ENCODE results near the gene P4HA3.

The P4HA3 gene

GRCh38 chr11:74330075-74330858 is 18.8 kb upstream of the P4HA3 start:
- Histone ChIP-seq H3K9ac (ENCODE audit: low read length) (no peak overlapping the region), H3K9me3 (ENCODE audit: control insufficient read depth, low read depth, low read length) (no peaks in the 10 kb centered on the region), H3K27me3 (ENCODE audit: control insufficient read depth, insufficient read depth, low read length) (no peaks in the 10 kb centered on the region), H3K36me3 (ENCODE audit: control insufficient read depth, low read depth, low read length) (no peaks in the 10 kb centered on the region), H3K27ac (ENCODE audit: low read length) (no peak overlapping the region), H3K4me1 (ENCODE audit: control insufficient read depth, low read depth, low read length) (no peaks in the 10 kb centered on the region), H3K4me3 (ENCODE audit: low read length) (no peak overlapping the region)

- Histone ChIP-seq H3K36me3 (ENCODE audit: control insufficient read depth, low read depth, low read length) (no peaks in the 10 kb centered on the region), H3K9ac (ENCODE audit: low read length) (no peak overlapping the region), H3K4me1 (ENCODE audit: control insufficient read depth, low read depth, low read length) (no peaks in the 10 kb centered on the region), H3K27me3 (ENCODE audit: control insufficient read depth, insufficient read depth, low read length) (no peaks in the 10 kb centered on the region), H3K4me3 (ENCODE audit: low read length) (no peak overlapping the region), H3K27ac (ENCODE audit: low read length) (no peak overlapping the region), H3K9me3 (ENCODE audit: control insufficient read depth, low read depth, low read length) (no peaks in the 10 kb centered on the region)
Measured at GRCh38 chr11:74327076-74327475, 15.6 kb upstream of the P4HA3 start.

GRCh38 chr11:74326665-74327064 is 15.2 kb upstream of the P4HA3 start:
- Histone ChIP-seq H3K27me3 (ENCODE audit: control insufficient read depth, insufficient read depth, low read length) (no peaks in the 10 kb centered on the region), H3K9ac (ENCODE audit: low read length) (no peak overlapping the region), H3K9me3 (ENCODE audit: control insufficient read depth, low read depth, low read length) (no peaks in the 10 kb centered on the region), H3K4me1 (ENCODE audit: control insufficient read depth, low read depth, low read length) (no peaks in the 10 kb centered on the region), H3K27ac (ENCODE audit: low read length) (no peak overlapping the region), H3K36me3 (ENCODE audit: control insufficient read depth, low read depth, low read length) (no peaks in the 10 kb centered on the region), H3K4me3 (ENCODE audit: low read length) (no peak overlapping the region)

GRCh38 chr11:74325649-74326645 is 14.5 kb upstream of the P4HA3 start:
- H3K9me3 ChIP-seq (ENCODE audit: control insufficient read depth, low read depth, low read length), result no peaks in the 10 kb centered on the region
- no peaks in the 10 kb centered on the region for H3K27me3 ChIP-seq (ENCODE audit: control insufficient read depth, insufficient read depth, low read length)
- H3K36me3 ChIP-seq (ENCODE audit: control insufficient read depth, low read depth, low read length), result no peaks in the 10 kb centered on the region
- no peaks in the 10 kb centered on the region for H3K4me1 ChIP-seq (ENCODE audit: control insufficient read depth, low read depth, low read length)
- no peak overlapping the region for H3K9ac ChIP-seq (ENCODE audit: low read length)
- H3K27ac ChIP-seq (ENCODE audit: low read length), result no peak overlapping the region
- H3K4me3 ChIP-seq (ENCODE audit: low read length), result no peak overlapping the region

GRCh38 chr11:74322667-74323066 is 11.2 kb upstream of the P4HA3 start:
- Histone ChIP-seq H3K36me3 (ENCODE audit: control insufficient read depth, low read depth, low read length) (no peaks in the 10 kb centered on the region), H3K9me3 (ENCODE audit: control insufficient read depth, low read depth, low read length) (no peaks in the 10 kb centered on the region), H3K4me1 (ENCODE audit: control insufficient read depth, low read depth, low read length) (no peaks in the 10 kb centered on the region), H3K27ac (ENCODE audit: low read length) (no peak overlapping the region), H3K4me3 (ENCODE audit: low read length) (no peak overlapping the region), H3K27me3 (ENCODE audit: control insufficient read depth, insufficient read depth, low read length) (no peaks in the 10 kb centered on the region), H3K9ac (ENCODE audit: low read length) (no peak overlapping the region)

GRCh38 chr11:74321487-74322188 is 10.2 kb upstream of the P4HA3 start:
- Histone ChIP-seq H3K9me3 (ENCODE audit: control insufficient read depth, low read depth, low read length) (peaks cover 3% of the 10 kb centered on the region), H3K9ac (ENCODE audit: low read length) (no peak overlapping the region), H3K4me1 (ENCODE audit: control insufficient read depth, low read depth, low read length) (no peaks in the 10 kb centered on the region), H3K27me3 (ENCODE audit: control insufficient read depth, insufficient read depth, low read length) (no peaks in the 10 kb centered on the region), H3K4me3 (ENCODE audit: low read length) (no peak overlapping the region), H3K36me3 (ENCODE audit: control insufficient read depth, low read depth, low read length) (no peaks in the 10 kb centered on the region), H3K27ac (ENCODE audit: low read length) (no peak overlapping the region)

GRCh38 chr11:74320538-74320937 is 9.1 kb upstream of the P4HA3 start:
- H3K9ac ChIP-seq (ENCODE audit: low read length), result no peak overlapping the region
- peaks cover 3% of the 10 kb centered on the region for H3K9me3 ChIP-seq (ENCODE audit: control insufficient read depth, low read depth, low read length)
- H3K27me3 ChIP-seq (ENCODE audit: control insufficient read depth, insufficient read depth, low read length), result no peaks in the 10 kb centered on the region
- no peaks in the 10 kb centered on the region for H3K4me1 ChIP-seq (ENCODE audit: control insufficient read depth, low read depth, low read length)
- no peak overlapping the region for H3K4me3 ChIP-seq (ENCODE audit: low read length)
- H3K36me3 ChIP-seq (ENCODE audit: control insufficient read depth, low read depth, low read length), result no peaks in the 10 kb centered on the region
- H3K27ac ChIP-seq (ENCODE audit: low read length), result no peak overlapping the region

GRCh38 chr11:74319139-74319816 is 7.8 kb upstream of the P4HA3 start:
- Histone ChIP-seq H3K9ac (ENCODE audit: low read length) (no peak overlapping the region), H3K4me3 (ENCODE audit: low read length) (no peak overlapping the region), H3K9me3 (ENCODE audit: control insufficient read depth, low read depth, low read length) (peaks cover 3% of the 10 kb centered on the region), H3K36me3 (ENCODE audit: control insufficient read depth, low read depth, low read length) (no peaks in the 10 kb centered on the region), H3K27ac (ENCODE audit: low read length) (no peak overlapping the region), H3K4me1 (ENCODE audit: control insufficient read depth, low read depth, low read length) (no peaks in the 10 kb centered on the region), H3K27me3 (ENCODE audit: control insufficient read depth, insufficient read depth, low read length) (no peaks in the 10 kb centered on the region)

GRCh38 chr11:74318241-74318932 is 6.9 kb upstream of the P4HA3 start:
- H3K9me3 ChIP-seq (ENCODE audit: control insufficient read depth, low read depth, low read length), result peaks cover 3% of the 10 kb centered on the region
- no peaks in the 10 kb centered on the region for H3K36me3 ChIP-seq (ENCODE audit: control insufficient read depth, low read depth, low read length)
- H3K9ac ChIP-seq (ENCODE audit: low read length), result no peak overlapping the region
- H3K4me3 ChIP-seq (ENCODE audit: low read length), result no peak overlapping the region
- no peak overlapping the region for H3K27ac ChIP-seq (ENCODE audit: low read length)
- no peaks in the 10 kb centered on the region for H3K4me1 ChIP-seq (ENCODE audit: control insufficient read depth, low read depth, low read length)
- peaks cover under 1% of the 10 kb centered on the region for H3K27me3 ChIP-seq (ENCODE audit: control insufficient read depth, insufficient read depth, low read length)

- H3K9me3 ChIP-seq (ENCODE audit: control insufficient read depth, low read depth, low read length), result peaks cover 3% of the 10 kb centered on the region
Measured at GRCh38 chr11:74316772-74317505, 5.5 kb upstream of the P4HA3 start.

More at GRCh38 chr11:74316772-74317505, 5.5 kb upstream of the P4HA3 start:
- no peaks in the 10 kb centered on the region for H3K36me3 ChIP-seq (ENCODE audit: control insufficient read depth, low read depth, low read length)
- no peaks in the 10 kb centered on the region for H3K4me1 ChIP-seq (ENCODE audit: control insufficient read depth, low read depth, low read length)
- H3K27ac ChIP-seq (ENCODE audit: low read length), result no peak overlapping the region
- peaks cover 14% of the 10 kb centered on the region for H3K27me3 ChIP-seq (ENCODE audit: control insufficient read depth, insufficient read depth, low read length)
- H3K4me3 ChIP-seq (ENCODE audit: low read length), result no peak overlapping the region
- H3K9ac ChIP-seq (ENCODE audit: low read length), result no peak overlapping the region
